ENCODE results near the gene XYLT1. TPM values are rescaled to one million over a fixed set of nuclear protein-coding genes. Genes with fewer than 3 reads are reported as not detected.

The XYLT1 gene
- total RNA-seq, 4 donors from 2014 or later: 20.0 to 43.0 (median 27.4) TPM

- ATAC-seq (ENCODE audit: low FRiP score) (no peak), DNase-seq (ENCODE audit: low spot score) (no peak)
- no peak for TF ChIP-seq CTCF (IDR thresholded peaks at IDR 0.05)
These were observed 13.2 kb downstream of the XYLT1 start for GRCh38 chr16:17457513-17457912.

GRCh38 chr16:17454162-17454730 is 16.5 kb downstream of the XYLT1 start:
- no peak for TF ChIP-seq CTCF (IDR thresholded peaks at IDR 0.05)
- ATAC-seq (ENCODE audit: low FRiP score) (no peak), DNase-seq (ENCODE audit: low spot score) (no peak)

GRCh38 chr16:17453364-17454038 is 17.3 kb downstream of the XYLT1 start:
- no peak for DNase-seq (ENCODE audit: low spot score)
- no peak for ATAC-seq (ENCODE audit: low FRiP score)
- TF ChIP-seq CTCF (IDR thresholded peaks at IDR 0.05): no peak

- ATAC-seq (ENCODE audit: low FRiP score) (no peak), DNase-seq (ENCODE audit: low spot score) (no peak)
- TF ChIP-seq CTCF (IDR thresholded peaks at IDR 0.05): no peak
These were observed 17.8 kb downstream of the XYLT1 start for GRCh38 chr16:17452922-17453321.

GRCh38 chr16:17451843-17452242 is 18.9 kb downstream of the XYLT1 start:
- ATAC-seq (ENCODE audit: low FRiP score) (no peak), DNase-seq (ENCODE audit: low spot score) (no peak)
- TF ChIP-seq CTCF (IDR thresholded peaks at IDR 0.05): no peak

- no peak for TF ChIP-seq CTCF (IDR thresholded peaks at IDR 0.05)
- DNase-seq (ENCODE audit: low spot score) (no peak), ATAC-seq (ENCODE audit: low FRiP score) (no peak)
These were observed 20.5 kb downstream of the XYLT1 start for GRCh38 chr16:17450291-17450690.
